GM19452 (cell line): ENCODE results near the gene STAT5A.
"Not testable (repeated sequence)": the region's sequence is repeated elsewhere in the genome, so short reads cannot be mapped to it uniquely, and the experiment has no call there.

Source experiments
- ATAC-seq: cut with Tn5 transposase; IDR thresholded peaks from one replicate; pipeline ENCODE4 v1.9.1; 2021; ENCODE audit not compliant: unreplicated experiment

The STAT5A gene

GRCh38 chr17:42359133-42359532 is 70.8 kb downstream of the STAT5A start:
- no peak for ATAC-seq

GRCh38 chr17:42360388-42360787 is 72.1 kb downstream of the STAT5A start:
- ATAC-seq, result not testable (repeated sequence)
